Neural progenitor cell (in vitro differentiated cells): ENCODE data around the gene CREB3L2. TPM values are rescaled to one million over a fixed set of nuclear protein-coding genes. Genes with fewer than 3 reads are reported as not detected.
"Not testable (repeated sequence)": the region's sequence is repeated elsewhere in the genome, so short reads cannot be mapped to it uniquely, and the experiment has no call there.

ENCODE experiments used
- DNase-seq: peaks from one replicate; pipeline ENCODE4 v3.0.0-alpha.2; 2016; ENCODE audit warnings: low spot score
- H2AFZ ChIP-seq: fragments of 200-600 bp; sonication (generic); replicated peaks from 2 replicates; pipeline ENCODE4 v1.6.1; 2016; ENCODE audit warnings: antibody characterized with exemption
- H3F3A ChIP-seq: fragments of 200-600 bp; sonication (generic); 2 replicates; pipeline ENCODE4 v1.6.1; 2016; ENCODE audit warnings: antibody characterized with exemption, low read depth
- H3K27ac ChIP-seq: fragments of 200-600 bp; sonication (generic); 2 replicates; pipeline ENCODE4 v1.5.1; 2016; ENCODE audit warnings: mild to moderate bottlenecking
- H3K27me3 ChIP-seq: fragments of 200-600 bp; sonication (generic); 2 replicates; pipeline ENCODE4 v1.6.1; 2016; ENCODE audit warnings: mild to moderate bottlenecking, moderate library complexity
- H3K36me3 ChIP-seq: fragments of 200-600 bp; sonication (generic); 2 replicates; pipeline ENCODE4 v1.5.1; 2016
- H3K4me1 ChIP-seq: fragments of 200-600 bp; sonication (generic); 2 replicates; pipeline ENCODE4 v1.6.1; 2016; ENCODE audit warnings: mixed run types
- H3K4me2 ChIP-seq: fragments of 200-600 bp; sonication (generic); 2 replicates; pipeline ENCODE4 v1.6.1; 2016
- H3K4me3 ChIP-seq: fragments of 200-600 bp; sonication (generic); 2 replicates; pipeline ENCODE4 v1.5.1; 2016
- H3K79me2 ChIP-seq: fragments of 200-600 bp; sonication (generic); 2 replicates; pipeline ENCODE4 v1.6.1; 2016; ENCODE audit warnings: low read depth
- H3K9ac ChIP-seq: fragments of 200-600 bp; sonication (generic); 2 replicates; pipeline ENCODE4 v1.6.1; 2016
- H3K9me3 ChIP-seq: fragments of 200-600 bp; sonication (generic); 2 replicates; pipeline ENCODE4 v1.5.1; 2016; ENCODE audit warnings: low read depth
- H4K20me1 ChIP-seq: fragments of 200-600 bp; sonication (generic); 2 replicates; pipeline ENCODE4 v1.6.1; 2016; ENCODE audit warnings: low read depth
- H3K27ac Mint-ChIP-seq: 3 replicates; pipeline ENCODE4 v1.8.0; 2021; ENCODE audit warnings: mixed read lengths
- H3K27me3 Mint-ChIP-seq: 2 replicates; pipeline ENCODE4 v1.8.0; 2022; ENCODE audit warnings: low read depth, mild to moderate bottlenecking, inconsistent platforms, moderate library complexity, mixed read lengths; ENCODE audit not compliant: insufficient read depth
- H3K36me3 Mint-ChIP-seq: 3 replicates; pipeline ENCODE4 v1.8.0; 2021; ENCODE audit warnings: mixed read lengths
- H3K4me1 Mint-ChIP-seq: 3 replicates; pipeline ENCODE4 v1.8.0; 2021; ENCODE audit warnings: mixed read lengths
- H3K4me3 Mint-ChIP-seq: 3 replicates; pipeline ENCODE4 v1.8.0; 2021; ENCODE audit warnings: mild to moderate bottlenecking, moderate library complexity, mixed read lengths
- H3K9me3 Mint-ChIP-seq: 3 replicates; pipeline ENCODE4 v1.8.0; 2020; ENCODE audit warnings: mixed read lengths
- EZH2 ChIP-seq: fragments of 200-600 bp; sonication (generic); IDR thresholded peaks from 2 replicates; pipeline ENCODE4 v1.6.1; 2017; ENCODE audit warnings: antibody characterized with exemption, mild to moderate bottlenecking, moderate library complexity
- EZH2phosphoT487 ChIP-seq: fragments of 200-600 bp; sonication (generic); IDR thresholded peaks from 2 replicates; pipeline ENCODE4 v1.6.1; 2017; ENCODE audit warnings: antibody characterized with exemption
- total RNA-seq: library from RNA; depleted of rRNA; stranded (reverse); fragments of >200 nt; gene quantifications from 2 replicates; pipeline ENCODE4 v1.2.3, GENCODE V29; 2015; ENCODE audit warnings: low replicate concordance
- TF ChIP-seq, protein P1 (sequence below): fragments of 200-600 bp; sonication (generic); IDR thresholded peaks from 2 replicates; pipeline ENCODE4 v1.5.1; 2017; ENCODE audit warnings: antibody characterized with exemption, mild to moderate bottlenecking

The CREB3L2 gene
- total RNA-seq, 1 donor from 2014 or later: 9.9 TPM

DNA sequence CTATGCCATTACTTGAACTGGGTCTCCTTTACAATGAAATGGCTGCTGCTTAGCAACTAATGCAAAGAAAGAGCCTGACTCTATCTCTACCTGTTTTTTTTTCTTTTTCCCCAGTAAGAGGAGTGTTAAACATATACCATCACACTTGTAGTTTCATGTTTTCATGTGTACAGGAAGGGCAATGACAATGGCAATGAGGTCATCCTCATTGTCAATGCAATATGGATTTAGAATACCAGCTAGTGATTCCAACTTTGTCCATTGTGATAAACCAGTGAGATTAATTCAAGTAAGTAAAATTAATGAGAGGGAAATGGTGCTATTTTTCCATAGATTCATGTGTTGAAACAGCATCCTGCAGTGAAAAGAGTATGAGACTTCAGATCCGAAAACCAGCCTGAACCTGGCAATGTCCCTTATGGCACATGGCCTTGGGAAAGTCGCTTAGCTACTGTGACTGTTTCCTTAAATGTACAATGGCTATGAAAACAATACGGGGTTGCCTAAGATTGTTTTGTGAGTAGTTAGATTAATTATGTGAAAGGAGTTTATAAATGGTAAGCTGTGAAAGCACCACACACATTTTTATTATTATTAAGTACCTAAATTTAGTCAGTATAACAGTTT lies 166.3 kb downstream of the CREB3L2 start:
- peaks cover 22% of the 10 kb centered on the region for H3K4me1 ChIP-seq
- H3K79me2 ChIP-seq: no peaks in the 10 kb centered on the region
- no peak overlapping the region for H2AFZ ChIP-seq
- H3K4me3 ChIP-seq: no peak overlapping the region
- H3K27ac ChIP-seq: no peak overlapping the region
- Mint-ChIP-seq H3K27me3 (peaks cover 2% of the 10 kb centered on the region), H3K4me1 (peaks cover 19% of the 10 kb centered on the region), H3K27ac (no peak overlapping the region), H3K36me3 (peaks cover 6% of the 10 kb centered on the region), H3K4me3 (no peak overlapping the region), H3K9me3 (peaks cover 18% of the 10 kb centered on the region)
- H3K36me3 ChIP-seq: no peaks in the 10 kb centered on the region
- H3K9me3 ChIP-seq: peaks cover 12% of the 10 kb centered on the region
- peaks cover 23% of the 10 kb centered on the region for H3F3A ChIP-seq
- DNase-seq: no peak
- no peak overlapping the region for H3K9ac ChIP-seq
- TF ChIP-seq, protein P1, sequence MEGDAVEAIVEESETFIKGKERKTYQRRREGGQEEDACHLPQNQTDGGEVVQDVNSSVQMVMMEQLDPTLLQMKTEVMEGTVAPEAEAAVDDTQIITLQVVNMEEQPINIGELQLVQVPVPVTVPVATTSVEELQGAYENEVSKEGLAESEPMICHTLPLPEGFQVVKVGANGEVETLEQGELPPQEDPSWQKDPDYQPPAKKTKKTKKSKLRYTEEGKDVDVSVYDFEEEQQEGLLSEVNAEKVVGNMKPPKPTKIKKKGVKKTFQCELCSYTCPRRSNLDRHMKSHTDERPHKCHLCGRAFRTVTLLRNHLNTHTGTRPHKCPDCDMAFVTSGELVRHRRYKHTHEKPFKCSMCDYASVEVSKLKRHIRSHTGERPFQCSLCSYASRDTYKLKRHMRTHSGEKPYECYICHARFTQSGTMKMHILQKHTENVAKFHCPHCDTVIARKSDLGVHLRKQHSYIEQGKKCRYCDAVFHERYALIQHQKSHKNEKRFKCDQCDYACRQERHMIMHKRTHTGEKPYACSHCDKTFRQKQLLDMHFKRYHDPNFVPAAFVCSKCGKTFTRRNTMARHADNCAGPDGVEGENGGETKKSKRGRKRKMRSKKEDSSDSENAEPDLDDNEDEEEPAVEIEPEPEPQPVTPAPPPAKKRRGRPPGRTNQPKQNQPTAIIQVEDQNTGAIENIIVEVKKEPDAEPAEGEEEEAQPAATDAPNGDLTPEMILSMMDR: no peak
- TF ChIP-seq EZH2phosphoT487: no peak
- TF ChIP-seq EZH2: no peak
- no peak overlapping the region for H3K4me2 ChIP-seq
- H4K20me1 ChIP-seq: no peaks in the 10 kb centered on the region
- H3K27me3 ChIP-seq: no peaks in the 10 kb centered on the region

DNA sequence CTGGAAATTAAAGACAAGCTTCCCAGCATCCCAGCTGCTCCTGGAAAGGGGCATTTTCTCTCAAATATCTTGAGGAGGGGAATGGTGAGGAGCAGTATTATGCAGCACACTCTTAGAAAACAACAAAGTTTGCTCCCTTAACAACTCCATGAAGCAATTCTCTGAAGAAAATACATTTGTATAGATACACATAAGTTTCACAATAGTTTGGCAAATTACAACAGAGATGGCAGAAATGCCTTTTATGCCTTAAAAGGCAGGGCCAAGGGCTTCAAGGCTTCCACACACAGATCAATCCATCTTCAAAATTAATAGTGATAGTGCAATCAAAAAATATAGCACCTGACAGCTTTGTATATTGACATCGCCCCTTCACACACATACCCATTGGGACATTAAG lies 167.3 kb downstream of the CREB3L2 start:
- Histone ChIP-seq H3K36me3 (no peaks in the 10 kb centered on the region), H3K4me2 (no peak overlapping the region), H4K20me1 (no peaks in the 10 kb centered on the region), H3K79me2 (no peaks in the 10 kb centered on the region), H3K9ac (no peak overlapping the region), H3F3A (peaks cover 12% of the 10 kb centered on the region), H3K4me3 (no peak overlapping the region), H3K27ac (no peak overlapping the region), H3K27me3 (no peaks in the 10 kb centered on the region), H2AFZ (no peak overlapping the region), H3K9me3 (peaks cover 12% of the 10 kb centered on the region), H3K4me1 (peaks cover 12% of the 10 kb centered on the region)
- no peak for DNase-seq
- Mint-ChIP-seq H3K4me1 (peaks cover 12% of the 10 kb centered on the region), H3K4me3 (no peak overlapping the region), H3K9me3 (peaks cover 18% of the 10 kb centered on the region), H3K27ac (no peak overlapping the region), H3K36me3 (peaks cover 6% of the 10 kb centered on the region), H3K27me3 (peaks cover 4% of the 10 kb centered on the region)
- TF ChIP-seq EZH2phosphoT487 (no peak), EZH2 (no peak)
- TF ChIP-seq, protein P1: no peak

DNA sequence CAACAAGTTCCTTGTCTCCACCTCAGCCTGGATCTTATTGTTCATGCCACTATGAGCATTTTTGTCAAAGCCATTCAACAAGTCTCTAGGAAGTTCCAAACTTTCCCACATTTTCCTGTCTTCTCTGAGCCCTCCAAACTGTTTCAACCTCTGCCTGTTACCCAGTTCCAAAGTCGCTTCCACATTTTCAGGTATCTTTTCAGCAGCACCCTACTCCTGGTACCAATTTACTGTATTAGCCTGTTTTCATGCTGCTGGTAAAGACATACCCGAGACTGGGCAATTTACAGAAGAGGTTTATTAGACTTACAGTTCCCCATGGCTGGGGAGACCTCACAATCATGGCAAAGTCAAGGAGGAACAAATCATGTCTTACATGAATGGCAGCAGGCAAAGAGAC lies 168.9 kb downstream of the CREB3L2 start:
- H3K27ac ChIP-seq, H3K4me3 Mint-ChIP-seq, H3K9ac ChIP-seq, H4K20me1 ChIP-seq, H3K36me3 Mint-ChIP-seq, H3K4me1 ChIP-seq, H3K27me3 Mint-ChIP-seq, H3K27me3 ChIP-seq, H3K4me2 ChIP-seq, H3K79me2 ChIP-seq, H2AFZ ChIP-seq, H3K36me3 ChIP-seq, H3F3A ChIP-seq, H3K27ac Mint-ChIP-seq, H3K4me1 Mint-ChIP-seq, H3K4me3 ChIP-seq, DNase-seq: not testable (repeated sequence)
- H3K9me3 Mint-ChIP-seq: peaks cover 18% of the 10 kb centered on the region
- peaks cover 12% of the 10 kb centered on the region for H3K9me3 ChIP-seq

GRCh38 chr7:137832382-137832781 lies 169.5 kb downstream of the CREB3L2 start:
- H3K27ac Mint-ChIP-seq: no peak overlapping the region
- peaks cover 18% of the 10 kb centered on the region for H3K9me3 Mint-ChIP-seq

DNA sequence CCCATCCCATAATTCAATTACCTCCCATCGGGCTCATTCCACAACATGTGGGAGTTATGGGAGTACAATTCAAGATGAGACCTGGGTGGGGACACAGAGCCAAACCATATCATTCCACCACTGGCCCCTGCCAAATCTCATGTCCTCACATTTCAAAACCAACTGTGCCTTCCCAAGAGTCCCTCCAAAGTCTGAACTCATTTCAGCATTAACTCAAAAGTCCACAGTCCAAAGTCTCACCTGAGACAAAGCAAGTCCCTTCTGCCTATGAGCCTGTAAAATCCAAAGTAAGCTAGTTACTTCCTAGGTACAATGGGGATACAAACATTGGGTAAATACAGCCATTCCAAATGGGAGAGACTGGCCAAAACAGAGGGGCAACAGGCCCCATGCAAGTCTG lies 170.3 kb downstream of the CREB3L2 start:
- H3K4me1 Mint-ChIP-seq: not testable (repeated sequence)

More at GRCh38 chr7:137832382-137832781, 169.5 kb downstream of the CREB3L2 start:
- H3K79me2 ChIP-seq: no peaks in the 10 kb centered on the region
- H3K9me3 ChIP-seq: peaks cover 12% of the 10 kb centered on the region
- Mint-ChIP-seq H3K36me3 (peaks cover 6% of the 10 kb centered on the region), H3K27me3 (peaks cover 2% of the 10 kb centered on the region), H3K4me1 (peaks cover 2% of the 10 kb centered on the region), H3K4me3 (no peak overlapping the region)
- no peak overlapping the region for H3K27ac ChIP-seq
- no peaks in the 10 kb centered on the region for H4K20me1 ChIP-seq
- no peak overlapping the region for H3K4me2 ChIP-seq
- H2AFZ ChIP-seq: no peak overlapping the region
- H3K4me1 ChIP-seq: no peaks in the 10 kb centered on the region
- no peak overlapping the region for H3K9ac ChIP-seq
- H3K36me3 ChIP-seq: no peaks in the 10 kb centered on the region
- H3K27me3 ChIP-seq: no peaks in the 10 kb centered on the region
- no peak overlapping the region for H3K4me3 ChIP-seq
- no peak for DNase-seq
- H3F3A ChIP-seq: no peaks in the 10 kb centered on the region
- TF ChIP-seq EZH2phosphoT487 (no peak), EZH2 (no peak)
- TF ChIP-seq, protein P1: no peak

More for the DNA sequence above, 170.3 kb downstream of the CREB3L2 start:
- H3K79me2 ChIP-seq, H4K20me1 ChIP-seq, H3K4me1 ChIP-seq, H3F3A ChIP-seq, H3K36me3 Mint-ChIP-seq, H3K27ac ChIP-seq, H2AFZ ChIP-seq, H3K27ac Mint-ChIP-seq, H3K27me3 Mint-ChIP-seq, H3K9ac ChIP-seq, H3K27me3 ChIP-seq, DNase-seq, H3K36me3 ChIP-seq, H3K4me3 Mint-ChIP-seq, H3K4me3 ChIP-seq, H3K4me2 ChIP-seq: not testable (repeated sequence)
- peaks cover 18% of the 10 kb centered on the region for H3K9me3 Mint-ChIP-seq
- peaks cover 12% of the 10 kb centered on the region for H3K9me3 ChIP-seq
